ENCODE data around the gene ATRIP. TPM values are rescaled to one million over a fixed set of nuclear protein-coding genes. Genes with fewer than 3 reads are reported as not detected.

Gene ATRIP
- total and polyA plus RNA-seq, 2 of the 8 experiments (the other 6 are each of a cell fraction or from before 2014, with no cell fraction given), result 18.5 to 20.2 TPM

- Histone ChIP-seq H3K27me3 (replicated peaks in 1 of 4; ENCODE audit: control insufficient read depth in 3 of 4, extremely low read depth in 1 of 4, insufficient read depth in 3 of 4, low read length in 3 of 4) (no peaks in the 10 kb centered on the region), H2BK12ac (ENCODE audit: low read depth, low read length) (no peak overlapping the region), H2BK120ac (replicated peaks; ENCODE audit: low read depth, low read length) (no peak overlapping the region), H2AFZ (ENCODE audit: low read length) (no peak overlapping the region), H2BK5ac (ENCODE audit: low read depth, low read length) (no peak overlapping the region; the same call in 1 of the 2 replicates), H4K91ac (replicated peaks; ENCODE audit: insufficient read length, low read length) (no peak overlapping the region), H3K18ac (ENCODE audit: extremely low read depth, low read length) (no peak overlapping the region), H3K56ac (replicated peaks; ENCODE audit: insufficient read length, low read depth, low read length) (no peak overlapping the region), H2AK5ac (ENCODE audit: low read depth, low read length) (no peak overlapping the region), H2BK20ac (ENCODE audit: low read length) (no peak overlapping the region), H3K79me2 (ENCODE audit: control insufficient read depth in 1 of 2, insufficient read depth in 2 of 2, low read length in 2 of 2) (peaks cover 0 to 23% of the 10 kb centered on the region in 2 experiments; a peak in 2 of 4 replicates), H3K36me3 (ENCODE audit: control insufficient read depth in 2 of 4, insufficient read depth in 4 of 4, low read length in 3 of 4) (peaks cover 7 to 35% (median 14%) of the 10 kb centered on the region in 4 experiments), H3K4me3 (ENCODE audit: extremely low read depth in 1 of 4, insufficient read depth in 2 of 4, low read depth in 3 of 4, low read length in 4 of 4) (no peak overlapping the region), H3K27ac (ENCODE audit: low read depth, low read length) (0 out of 2 replicates have a peak overlapping the region, but pooled peaks have one; percentile 7), H2BK15ac (ENCODE audit: low read length) (no peak overlapping the region), H4K8ac (ENCODE audit: extremely low read depth, insufficient read depth, low read length) (no peak overlapping the region; the same call in 1 of the 2 replicates), H3K4me1 (replicated peaks in 1 of 4; ENCODE audit: control insufficient read depth in 3 of 4, insufficient read depth in 4 of 4, low read length in 3 of 4) (peaks cover 0 to 28% (median 21%) of the 10 kb centered on the region in 4 experiments; a peak in 6 of 7 replicates), H3K9me3 (ENCODE audit: insufficient read depth in 2 of 2, low read depth in 1 of 2, low read length in 1 of 2) (no peaks in the 10 kb centered on the region), H4K20me1 (replicated peaks in 1 of 2; ENCODE audit: control insufficient read depth in 1 of 2, insufficient read depth in 2 of 2, low read length in 2 of 2) (peaks cover 3 to 4% of the 10 kb centered on the region in 2 experiments), H3K4ac (replicated peaks; ENCODE audit: insufficient read length, low read depth, low read length) (peak overlapping the region; percentile 24), H3K23me2 (ENCODE audit: low read depth, low read length) (peaks cover 6% of the 10 kb centered on the region), H3K4me2 (ENCODE audit: insufficient read depth in 1 of 2, low read depth in 2 of 2, low read length in 2 of 2) (no peak overlapping the region), H3K23ac (ENCODE audit: insufficient read length) (no peak overlapping the region), H4K5ac (ENCODE audit: insufficient read length, low read depth, low read length) (no peak overlapping the region), H3K14ac (ENCODE audit: insufficient read length) (no peak overlapping the region), H3K9ac (replicated peaks in 1 of 4; ENCODE audit: extremely low read depth in 1 of 4, low read depth in 3 of 4, low read length in 3 of 4) (no peak overlapping the region), H3K79me1 (ENCODE audit: low read depth, low read length) (peaks cover 10% of the 10 kb centered on the region)
- ChIA-PET CTCF (ENCODE audit: partially characterized antibody) (interaction anchor here (0.7 to 21.5 kb wide), 8 partner anchors 10 to 337 kb away, joined by 3 to 251 read pairs (median 3); partner anchors contain the start of genes PFKFB4 and SHISA5), POLR2A (ENCODE audit: partially characterized antibody) (interaction anchor here (0.6 to 4.0 kb wide), 13 partner anchors 9 to 230 kb away, joined by 3 to 14 read pairs (median 4); partner anchors contain the start of gene PLXNB1)
- no peak for DNase-seq (ENCODE audit: low read depth in 1 of 2, low spot score in 2 of 2)
- WGBS, 2 experiments (ENCODE audit: extremely low coverage in 1 of 2, insufficient coverage in 1 of 2, insufficient read length in 1 of 2, insufficient replicate concordance in 2 of 2, low coverage in 1 of 2, low lambda C conversion rate in 2 of 2, missing lambda C conversion rate in 1 of 2), result 95% methylated on average over 29 of the region's 29 CpGs; no CpG with 5 or more reads in 1 of the 2 experiments
- FAIRE-seq, result no peak
- TF ChIP-seq KDM4A (IDR thresholded peaks at IDR 0.05; ENCODE audit: low read depth, low read length, severe bottlenecking), result no peak
These were observed 22.7 kb downstream of the ATRIP start for GRCh38 chr3:48469046-48469915.

Measured in H1 (cell line).